Measurements from ENCODE around the gene TANGO2. TPM values are rescaled to one million over a fixed set of nuclear protein-coding genes. Genes with fewer than 3 reads are reported as not detected.

TANGO2 gene
- polyA plus RNA-seq, 1 donor from 2014 or later, result 12.7 TPM

DNA sequence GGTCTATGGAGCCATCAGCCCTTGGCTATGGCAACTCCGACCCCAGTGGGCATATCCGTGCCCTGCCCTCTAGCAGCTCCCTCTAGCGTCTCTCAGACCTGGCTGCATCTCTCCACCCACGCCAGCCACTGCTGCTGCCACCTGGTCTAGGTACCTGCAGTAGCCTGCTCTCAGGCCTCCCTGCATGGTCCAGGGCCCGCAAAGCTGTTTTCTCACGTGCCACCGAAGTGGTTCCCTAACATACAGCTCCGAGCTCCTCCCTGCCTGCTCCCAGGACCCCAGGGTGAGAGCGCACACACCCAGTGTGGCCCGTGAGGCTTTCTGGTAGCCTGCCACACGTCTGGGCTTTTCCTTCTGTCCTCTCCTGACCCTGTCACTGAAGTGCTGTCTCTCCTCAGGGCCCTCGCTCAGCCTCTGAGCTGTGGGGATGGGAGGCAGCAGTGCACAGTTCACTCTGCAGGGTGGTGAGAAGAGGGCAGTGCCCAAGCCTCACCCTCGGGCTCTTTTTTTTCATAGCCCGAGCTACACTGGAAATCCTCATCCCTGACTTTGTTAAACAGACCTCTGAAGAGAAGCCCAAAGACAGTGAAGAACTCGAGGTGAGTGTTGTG is 73.4 kb downstream of the TANGO2 start:
- H3K4me3 ChIP-seq (ENCODE audit: low read length), result no peak overlapping the region
- H4K20me1 ChIP-seq (ENCODE audit: insufficient read depth), result peaks cover 4% of the 10 kb centered on the region
- H3K27ac ChIP-seq (ENCODE audit: low read length), result no peak overlapping the region
- H3K9me2 ChIP-seq (ENCODE audit: insufficient read depth, low read length), result no peaks in the 10 kb centered on the region
- no peaks in the 10 kb centered on the region for H3K27me3 ChIP-seq (ENCODE audit: insufficient read depth, low read depth, low read length)
- H3K4me2 ChIP-seq (ENCODE audit: low read length), result no peak overlapping the region
- H3K9me3 ChIP-seq (ENCODE audit: low read length), result no peaks in the 10 kb centered on the region
- no peak overlapping the region for H2AFZ ChIP-seq (ENCODE audit: low read depth, low read length)
- no peaks in the 10 kb centered on the region for H3F3A ChIP-seq (ENCODE audit: insufficient read depth, low read length, poor library complexity, severe bottlenecking)
- no peak overlapping the region for H3K9ac ChIP-seq (ENCODE audit: low read length)
- H3K79me2 ChIP-seq (replicated peaks; ENCODE audit: insufficient read depth, low read length), result peaks cover 12% of the 10 kb centered on the region
- no peak for TF ChIP-seq POLR2AphosphoS5 (IDR thresholded peaks at IDR 0.05)
- no peak for TF ChIP-seq SMC3 (conservative IDR thresholded peaks at IDR 0.05; ENCODE audit: poor library complexity)
- TF ChIP-seq RAD21 (conservative IDR thresholded peaks at IDR 0.05), result no peak
- TF ChIP-seq EP300 (conservative IDR thresholded peaks at IDR 0.05; ENCODE audit: poor library complexity, severe bottlenecking), result no peak
- TF ChIP-seq EZH2 (IDR thresholded peaks at IDR 0.05; ENCODE audit: borderline replicate concordance, insufficient read depth, low read length, poor library complexity, severe bottlenecking), result no peak
- peaks cover 11% of the 10 kb centered on the region for H3K36me3 ChIP-seq (ENCODE audit: insufficient read depth, low read length)

DNA sequence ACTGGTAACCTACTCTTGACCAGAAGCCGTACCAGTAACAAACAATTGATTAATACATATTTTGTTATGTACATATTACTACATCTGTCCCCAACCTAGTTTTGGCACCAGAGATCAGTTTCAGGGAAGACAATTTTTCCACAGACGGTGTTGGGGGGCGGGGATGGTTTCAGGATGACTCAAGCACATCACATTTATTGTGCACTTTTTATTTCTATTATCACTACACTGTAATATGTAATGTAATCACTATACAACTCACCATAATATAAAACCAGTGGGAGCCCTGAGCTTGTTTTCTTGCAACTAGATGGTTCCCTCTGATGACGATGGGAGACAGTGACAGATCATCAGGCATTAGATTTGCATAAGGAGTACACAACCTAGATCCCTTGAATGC is 74.6 kb downstream of the TANGO2 start:
- no peak for TF ChIP-seq RAD21 (conservative IDR thresholded peaks at IDR 0.05)
- TF ChIP-seq EZH2 (IDR thresholded peaks at IDR 0.05; ENCODE audit: borderline replicate concordance, insufficient read depth, low read length, poor library complexity, severe bottlenecking), result no peak
- TF ChIP-seq MXI1 (conservative IDR thresholded peaks at IDR 0.05; ENCODE audit: poor library complexity, severe bottlenecking), result no peak
- TF ChIP-seq, protein P1, sequence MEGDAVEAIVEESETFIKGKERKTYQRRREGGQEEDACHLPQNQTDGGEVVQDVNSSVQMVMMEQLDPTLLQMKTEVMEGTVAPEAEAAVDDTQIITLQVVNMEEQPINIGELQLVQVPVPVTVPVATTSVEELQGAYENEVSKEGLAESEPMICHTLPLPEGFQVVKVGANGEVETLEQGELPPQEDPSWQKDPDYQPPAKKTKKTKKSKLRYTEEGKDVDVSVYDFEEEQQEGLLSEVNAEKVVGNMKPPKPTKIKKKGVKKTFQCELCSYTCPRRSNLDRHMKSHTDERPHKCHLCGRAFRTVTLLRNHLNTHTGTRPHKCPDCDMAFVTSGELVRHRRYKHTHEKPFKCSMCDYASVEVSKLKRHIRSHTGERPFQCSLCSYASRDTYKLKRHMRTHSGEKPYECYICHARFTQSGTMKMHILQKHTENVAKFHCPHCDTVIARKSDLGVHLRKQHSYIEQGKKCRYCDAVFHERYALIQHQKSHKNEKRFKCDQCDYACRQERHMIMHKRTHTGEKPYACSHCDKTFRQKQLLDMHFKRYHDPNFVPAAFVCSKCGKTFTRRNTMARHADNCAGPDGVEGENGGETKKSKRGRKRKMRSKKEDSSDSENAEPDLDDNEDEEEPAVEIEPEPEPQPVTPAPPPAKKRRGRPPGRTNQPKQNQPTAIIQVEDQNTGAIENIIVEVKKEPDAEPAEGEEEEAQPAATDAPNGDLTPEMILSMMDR (IDR thresholded peaks at IDR 0.05; ENCODE audit: poor library complexity, severe bottlenecking), result no peak
- TF ChIP-seq, protein P2, sequence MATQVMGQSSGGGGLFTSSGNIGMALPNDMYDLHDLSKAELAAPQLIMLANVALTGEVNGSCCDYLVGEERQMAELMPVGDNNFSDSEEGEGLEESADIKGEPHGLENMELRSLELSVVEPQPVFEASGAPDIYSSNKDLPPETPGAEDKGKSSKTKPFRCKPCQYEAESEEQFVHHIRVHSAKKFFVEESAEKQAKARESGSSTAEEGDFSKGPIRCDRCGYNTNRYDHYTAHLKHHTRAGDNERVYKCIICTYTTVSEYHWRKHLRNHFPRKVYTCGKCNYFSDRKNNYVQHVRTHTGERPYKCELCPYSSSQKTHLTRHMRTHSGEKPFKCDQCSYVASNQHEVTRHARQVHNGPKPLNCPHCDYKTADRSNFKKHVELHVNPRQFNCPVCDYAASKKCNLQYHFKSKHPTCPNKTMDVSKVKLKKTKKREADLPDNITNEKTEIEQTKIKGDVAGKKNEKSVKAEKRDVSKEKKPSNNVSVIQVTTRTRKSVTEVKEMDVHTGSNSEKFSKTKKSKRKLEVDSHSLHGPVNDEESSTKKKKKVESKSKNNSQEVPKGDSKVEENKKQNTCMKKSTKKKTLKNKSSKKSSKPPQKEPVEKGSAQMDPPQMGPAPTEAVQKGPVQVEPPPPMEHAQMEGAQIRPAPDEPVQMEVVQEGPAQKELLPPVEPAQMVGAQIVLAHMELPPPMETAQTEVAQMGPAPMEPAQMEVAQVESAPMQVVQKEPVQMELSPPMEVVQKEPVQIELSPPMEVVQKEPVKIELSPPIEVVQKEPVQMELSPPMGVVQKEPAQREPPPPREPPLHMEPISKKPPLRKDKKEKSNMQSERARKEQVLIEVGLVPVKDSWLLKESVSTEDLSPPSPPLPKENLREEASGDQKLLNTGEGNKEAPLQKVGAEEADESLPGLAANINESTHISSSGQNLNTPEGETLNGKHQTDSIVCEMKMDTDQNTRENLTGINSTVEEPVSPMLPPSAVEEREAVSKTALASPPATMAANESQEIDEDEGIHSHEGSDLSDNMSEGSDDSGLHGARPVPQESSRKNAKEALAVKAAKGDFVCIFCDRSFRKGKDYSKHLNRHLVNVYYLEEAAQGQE (IDR thresholded peaks at IDR 0.05; ENCODE audit: borderline replicate concordance), result no peak
- TF ChIP-seq EP300 (conservative IDR thresholded peaks at IDR 0.05; ENCODE audit: poor library complexity, severe bottlenecking), result no peak
- no peak for TF ChIP-seq POLR2AphosphoS5 (IDR thresholded peaks at IDR 0.05)
- no peak for TF ChIP-seq TAF1 (IDR thresholded peaks at IDR 0.05; ENCODE audit: low read depth)
- no peak for TF ChIP-seq SMC3 (conservative IDR thresholded peaks at IDR 0.05; ENCODE audit: poor library complexity)
- H3K79me2 ChIP-seq (replicated peaks; ENCODE audit: insufficient read depth, low read length), result peaks cover 14% of the 10 kb centered on the region

More for the DNA sequence above, 74.6 kb downstream of the TANGO2 start:
- Histone ChIP-seq H3K27ac (ENCODE audit: low read length) (no peak overlapping the region), H3K36me3 (ENCODE audit: insufficient read depth, low read length) (peaks cover 11% of the 10 kb centered on the region), H3K9me2 (ENCODE audit: insufficient read depth, low read length) (no peaks in the 10 kb centered on the region), H3K4me2 (ENCODE audit: low read length) (no peak overlapping the region), H3K9me3 (ENCODE audit: low read length) (no peaks in the 10 kb centered on the region), H2AFZ (ENCODE audit: low read depth, low read length) (no peak overlapping the region), H3F3A (ENCODE audit: insufficient read depth, low read length, poor library complexity, severe bottlenecking) (no peaks in the 10 kb centered on the region), H4K20me1 (ENCODE audit: insufficient read depth) (peaks cover 4% of the 10 kb centered on the region), H3K4me3 (ENCODE audit: low read length) (no peak overlapping the region), H3K9ac (ENCODE audit: low read length) (no peak overlapping the region), H3K27me3 (ENCODE audit: insufficient read depth, low read depth, low read length) (no peaks in the 10 kb centered on the region)

Data from neural cell (in vitro differentiated cells).